HG03095 (cell line): Measurements from ENCODE around the gene OTOP3.

ENCODE experiments used
- ATAC-seq: cut with Tn5 transposase; IDR thresholded peaks from one replicate; pipeline ENCODE4 v1.9.1; 2021; ENCODE audit warnings: moderate library complexity; ENCODE audit not compliant: unreplicated experiment

OTOP3 gene

GRCh38 chr17:74916851-74917199 lies 18.9 kb upstream of the OTOP3 start:
- ATAC-seq: no peak

- ATAC-seq: no peak
These were observed 18.3 kb upstream of the OTOP3 start for GRCh38 chr17:74917430-74917829.

GRCh38 chr17:74918906-74919305 lies 16.8 kb upstream of the OTOP3 start:
- ATAC-seq: no peak

GRCh38 chr17:74919440-74920305 lies 16.0 kb upstream of the OTOP3 start:
- ATAC-seq: no peak

- ATAC-seq: no peak
These were observed 15.4 kb upstream of the OTOP3 start for GRCh38 chr17:74920306-74920620.

- ATAC-seq: no peak
These were observed 15.1 kb upstream of the OTOP3 start for GRCh38 chr17:74920642-74921025.

GRCh38 chr17:74921026-74921681 lies 14.5 kb upstream of the OTOP3 start:
- no peak for ATAC-seq

GRCh38 chr17:74921769-74922168 lies 13.9 kb upstream of the OTOP3 start:
- no peak for ATAC-seq

GRCh38 chr17:74922172-74922571 lies 13.5 kb upstream of the OTOP3 start:
- ATAC-seq: no peak

GRCh38 chr17:74922694-74923537 lies 12.8 kb upstream of the OTOP3 start, which contains the start of gene USH1G:
USH1G (minus strand) TSS chr17:74923255; CDS start chr17:74923073, 182 bp downstream.
- ATAC-seq: no peak

- ATAC-seq: no peak
These were observed 12.0 kb upstream of the OTOP3 start for GRCh38 chr17:74923538-74924249.

GRCh38 chr17:74924250-74924948 lies 11.3 kb upstream of the OTOP3 start, which contains the start of gene OTOP2:
OTOP2 (plus strand) TSS chr17:74924273; CDS start chr17:74924633, 360 bp downstream.
- ATAC-seq: no peak

- ATAC-seq: no peak
These were observed 10.5 kb upstream of the OTOP3 start for GRCh38 chr17:74925242-74925641.

- ATAC-seq: no peak
These were observed 6.9 kb upstream of the OTOP3 start for GRCh38 chr17:74928786-74929185.

- ATAC-seq: no peak
These were observed 5.1 kb upstream of the OTOP3 start for GRCh38 chr17:74930535-74931036.

GRCh38 chr17:74935048-74935447 lies 650 bp upstream of the OTOP3 start:
- ATAC-seq: no peak

GRCh38 chr17:74936470-74936799 lies 737 bp downstream of the OTOP3 start:
- no peak for ATAC-seq

GRCh38 chr17:74937064-74938051 lies 1.7 kb downstream of the OTOP3 start:
- no peak for ATAC-seq
